ENCODE results near the gene ADAM12.

DNA sequence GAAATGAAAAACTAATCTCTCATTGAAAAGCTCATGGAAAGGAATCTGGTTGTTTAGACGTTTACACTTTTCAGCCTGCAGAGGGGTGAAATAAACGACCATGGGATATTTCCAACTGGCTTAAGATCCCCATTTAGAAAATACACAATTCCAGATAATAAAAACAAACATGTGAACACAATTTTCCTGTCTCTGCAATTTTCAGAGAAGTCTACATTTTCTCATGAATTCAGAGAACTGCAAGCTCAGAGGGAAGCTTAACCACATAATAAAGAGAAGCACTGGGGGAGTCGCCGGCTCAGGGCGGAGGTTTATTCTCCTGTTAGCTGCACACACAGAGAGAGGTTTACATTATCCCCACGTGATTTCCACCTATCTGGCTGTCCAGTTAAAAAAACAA, 276.8 kb downstream of the ADAM12 start:
- TF ChIP-seq ZNF274 (IDR thresholded peaks at IDR 0.05; ENCODE audit: low read depth, low read length) = no peak
- TF ChIP-seq, protein P1, sequence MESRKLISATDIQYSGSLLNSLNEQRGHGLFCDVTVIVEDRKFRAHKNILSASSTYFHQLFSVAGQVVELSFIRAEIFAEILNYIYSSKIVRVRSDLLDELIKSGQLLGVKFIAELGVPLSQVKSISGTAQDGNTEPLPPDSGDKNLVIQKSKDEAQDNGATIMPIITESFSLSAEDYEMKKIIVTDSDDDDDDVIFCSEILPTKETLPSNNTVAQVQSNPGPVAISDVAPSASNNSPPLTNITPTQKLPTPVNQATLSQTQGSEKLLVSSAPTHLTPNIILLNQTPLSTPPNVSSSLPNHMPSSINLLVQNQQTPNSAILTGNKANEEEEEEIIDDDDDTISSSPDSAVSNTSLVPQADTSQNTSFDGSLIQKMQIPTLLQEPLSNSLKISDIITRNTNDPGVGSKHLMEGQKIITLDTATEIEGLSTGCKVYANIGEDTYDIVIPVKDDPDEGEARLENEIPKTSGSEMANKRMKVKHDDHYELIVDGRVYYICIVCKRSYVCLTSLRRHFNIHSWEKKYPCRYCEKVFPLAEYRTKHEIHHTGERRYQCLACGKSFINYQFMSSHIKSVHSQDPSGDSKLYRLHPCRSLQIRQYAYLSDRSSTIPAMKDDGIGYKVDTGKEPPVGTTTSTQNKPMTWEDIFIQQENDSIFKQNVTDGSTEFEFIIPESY (IDR thresholded peaks at IDR 0.05; ENCODE audit: extremely low read depth, insufficient replicate concordance, low read length) = no peak
- TF ChIP-seq, protein P2, sequence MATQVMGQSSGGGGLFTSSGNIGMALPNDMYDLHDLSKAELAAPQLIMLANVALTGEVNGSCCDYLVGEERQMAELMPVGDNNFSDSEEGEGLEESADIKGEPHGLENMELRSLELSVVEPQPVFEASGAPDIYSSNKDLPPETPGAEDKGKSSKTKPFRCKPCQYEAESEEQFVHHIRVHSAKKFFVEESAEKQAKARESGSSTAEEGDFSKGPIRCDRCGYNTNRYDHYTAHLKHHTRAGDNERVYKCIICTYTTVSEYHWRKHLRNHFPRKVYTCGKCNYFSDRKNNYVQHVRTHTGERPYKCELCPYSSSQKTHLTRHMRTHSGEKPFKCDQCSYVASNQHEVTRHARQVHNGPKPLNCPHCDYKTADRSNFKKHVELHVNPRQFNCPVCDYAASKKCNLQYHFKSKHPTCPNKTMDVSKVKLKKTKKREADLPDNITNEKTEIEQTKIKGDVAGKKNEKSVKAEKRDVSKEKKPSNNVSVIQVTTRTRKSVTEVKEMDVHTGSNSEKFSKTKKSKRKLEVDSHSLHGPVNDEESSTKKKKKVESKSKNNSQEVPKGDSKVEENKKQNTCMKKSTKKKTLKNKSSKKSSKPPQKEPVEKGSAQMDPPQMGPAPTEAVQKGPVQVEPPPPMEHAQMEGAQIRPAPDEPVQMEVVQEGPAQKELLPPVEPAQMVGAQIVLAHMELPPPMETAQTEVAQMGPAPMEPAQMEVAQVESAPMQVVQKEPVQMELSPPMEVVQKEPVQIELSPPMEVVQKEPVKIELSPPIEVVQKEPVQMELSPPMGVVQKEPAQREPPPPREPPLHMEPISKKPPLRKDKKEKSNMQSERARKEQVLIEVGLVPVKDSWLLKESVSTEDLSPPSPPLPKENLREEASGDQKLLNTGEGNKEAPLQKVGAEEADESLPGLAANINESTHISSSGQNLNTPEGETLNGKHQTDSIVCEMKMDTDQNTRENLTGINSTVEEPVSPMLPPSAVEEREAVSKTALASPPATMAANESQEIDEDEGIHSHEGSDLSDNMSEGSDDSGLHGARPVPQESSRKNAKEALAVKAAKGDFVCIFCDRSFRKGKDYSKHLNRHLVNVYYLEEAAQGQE (IDR thresholded peaks at IDR 0.05; ENCODE audit: low read depth) = no peak
- no peak for TF ChIP-seq EZH2 (IDR thresholded peaks at IDR 0.05)
